Heart right ventricle (tissue), 16 donors: ENCODE measurements around the gene RMDN2. TPM values are rescaled to one million over a fixed set of nuclear protein-coding genes. Genes with fewer than 3 reads are reported as not detected.
A peak's percentile ranks its signal among the peaks of the same experiment; 100 is the strongest.

ENCODE experiments used
- ATAC-seq, 8 donors: fragments of 200-7000 bp; cut with Tn5 transposase; one replicate each; pipeline ENCODE4 v1.9.1; 2020; ENCODE audit warnings: mild to moderate bottlenecking in 8 of 8, moderate library complexity in 8 of 8, moderate number of reproducible peaks in 1 of 8
- DNase-seq, 2 donors: peaks; one replicate each; pipeline ENCODE4 v3.0.0-alpha.2; 2020
- H3K27ac ChIP-seq, 10 donors: fragments of 200-600 bp; sonication (generic) in 2 of 10; one replicate each; pipeline versions ENCODE4 v1.5.0 to v1.8.0; 2020 to 2022; ENCODE audit warnings: mild to moderate bottlenecking in 3 of 10
- H3K27me3 ChIP-seq, 7 donors: fragments of 200-600 bp; one replicate each; pipeline ENCODE4 v1.8.0; 2021 to 2022; ENCODE audit warnings: mild to moderate bottlenecking in 2 of 7
- H3K36me3 ChIP-seq, 9 donors: fragments of 200-600 bp; sonication (generic) in 1 of 9; one replicate each; pipeline versions ENCODE4 v1.5.0 to v1.8.0; 2020 to 2022; ENCODE audit warnings: mild to moderate bottlenecking in 2 of 9
- H3K4me1 ChIP-seq, 9 donors: fragments of 200-600 bp; sonication (generic) in 1 of 9; one replicate each; pipeline versions ENCODE4 v1.5.0 to v1.8.0; 2020 to 2022; ENCODE audit warnings: mild to moderate bottlenecking in 4 of 9
- H3K4me3 ChIP-seq, 10 donors: fragments of 200-600 bp; sonication (generic) in 2 of 10; one replicate each; pipeline versions ENCODE4 v1.5.0 to v1.8.0; 2020 to 2022; ENCODE audit warnings: mild to moderate bottlenecking in 7 of 10, moderate library complexity in 2 of 10
- H3K9me3 ChIP-seq, 11 donors: fragments of 200-600 bp in 10 of 11; sonication (generic) in 2 of 11; one replicate each; pipeline versions ENCODE4 v1.5.0 to v1.8.0; 2013 to 2022; ENCODE audit warnings: mild to moderate bottlenecking in 2 of 11, control low read depth in 1 of 11, moderate library complexity in 1 of 11
- WGBS, 2 donors: extraction: QIAGEN DNeasy Blood & Tissue Kit; methylation state at CpG; one replicate each; pipeline ENCODE4 v1.1.7; 2013; ENCODE audit warnings: inconsistent platforms in 1 of 2; 5-methylcytosine and 5-hydroxymethylcytosine counted together
- intact Hi-C, 10 donors: fragments of 100-400 bp; cut with DNase I; formaldehyde crosslinking; loops; one replicate each; pipeline versions ENCODE4 v1.11.1 to v1.14.2; 2022
- polyA plus RNA-seq, 2 donors: library from polyadenylated mRNA; stranded (reverse); fragments of 200-250 nt; gene quantifications; one replicate each; pipeline ENCODE4 v1.2.3, GENCODE V29; 2013
- total RNA-seq, 10 donors: library from RNA; stranded (reverse); fragmentation: NEBNext Ultra II Directional in 3 of 10; extraction: Animal tissue kit (Norgen Biotek cat#: 25700) in 3 of 10; gene quantifications; one replicate each; pipeline versions ENCODE4 v1.2.1 to v1.2.4, GENCODE V29; 2021 to 2023
- TF ChIP-seq, protein P1 (sequence below), 9 donors: fragments of 200-600 bp; sonication (generic) in 2 of 9; IDR thresholded peaks; one replicate each; pipeline versions ENCODE4 v1.5.0 to v1.8.0; 2021 to 2022; ENCODE audit warnings: antibody characterized with exemption in 9 of 9, mild to moderate bottlenecking in 5 of 9, moderate library complexity in 1 of 9
- donor health status: Arrhythmogenic right ventricular cardiomyopathy.
- donor health status: ischemic (EF 13 %, LVEDD 7.1; RV severe dilation, severe dysfunction).
- donor health status: healthy with polysubstance abuse.
- donor health status: DM: no; HTN: yes; CAD: no.
- donor health status: DM: no; HTN: no; CAD: no.
- donor health status: ischemic (EF 25% LVEDD 6.9; RV normal size, moderate dysfunction).
- donor health status: ischemic (EF 25% LVEDD 5.7; RV mildly dilated, moderate dysfunction).
- donor health status: healthy.
- donor health status: DM: yes; HTN: yes; CAD: no.
- donor health status: Ischemic cardiomyopathy.
- donor health status: ischemic (EF 35%, LVEDD 5.7; RV mildly dilated, moderate dysfunction).
- donor health status: nonischemic (EF 11% LVEDD 7.7; RV severe dilation, severe dysfunction).
- donor health status: DM: yes; HTN: yes; CAD: no.
- donor health status: PGD.
- donor health status: ischemic (EF 29% LVEDD 5.4; RV normal size, mild dysfunction).
- donor health status: nonischemic (EF 23%, LVEDD 6.1; RV moderate dilation, normal function).

Gene RMDN2
- total and polyA plus RNA-seq, 12 donors: 2.5 to 8.5 (median 4.9) TPM

- intact Hi-C loops: no loop called here
- H3K4me1 ChIP-seq: peaks cover 0 to 31% (median 0%) of the 10 kb centered on the region in 9 donors
- H3K36me3 ChIP-seq: peaks cover 0 to 43% (median 0%) of the 10 kb centered on the region in 9 donors
- TF ChIP-seq, protein P1, sequence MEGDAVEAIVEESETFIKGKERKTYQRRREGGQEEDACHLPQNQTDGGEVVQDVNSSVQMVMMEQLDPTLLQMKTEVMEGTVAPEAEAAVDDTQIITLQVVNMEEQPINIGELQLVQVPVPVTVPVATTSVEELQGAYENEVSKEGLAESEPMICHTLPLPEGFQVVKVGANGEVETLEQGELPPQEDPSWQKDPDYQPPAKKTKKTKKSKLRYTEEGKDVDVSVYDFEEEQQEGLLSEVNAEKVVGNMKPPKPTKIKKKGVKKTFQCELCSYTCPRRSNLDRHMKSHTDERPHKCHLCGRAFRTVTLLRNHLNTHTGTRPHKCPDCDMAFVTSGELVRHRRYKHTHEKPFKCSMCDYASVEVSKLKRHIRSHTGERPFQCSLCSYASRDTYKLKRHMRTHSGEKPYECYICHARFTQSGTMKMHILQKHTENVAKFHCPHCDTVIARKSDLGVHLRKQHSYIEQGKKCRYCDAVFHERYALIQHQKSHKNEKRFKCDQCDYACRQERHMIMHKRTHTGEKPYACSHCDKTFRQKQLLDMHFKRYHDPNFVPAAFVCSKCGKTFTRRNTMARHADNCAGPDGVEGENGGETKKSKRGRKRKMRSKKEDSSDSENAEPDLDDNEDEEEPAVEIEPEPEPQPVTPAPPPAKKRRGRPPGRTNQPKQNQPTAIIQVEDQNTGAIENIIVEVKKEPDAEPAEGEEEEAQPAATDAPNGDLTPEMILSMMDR (IDR thresholded peaks at IDR 0.05): no peak
- ATAC-seq: no peak
- WGBS, 2 donors: 90 to 92% methylated on average over 5 of the region's 5 CpGs
- DNase-seq: no peak
- no peaks in the 10 kb centered on the region for H3K27me3 ChIP-seq
- H3K27ac ChIP-seq: no peak overlapping the region
- no peaks in the 10 kb centered on the region for H3K9me3 ChIP-seq
- no peak overlapping the region for H3K4me3 ChIP-seq
These were observed 139.9 kb downstream of the RMDN2 start for GRCh38 chr2:38064801-38065501.

GRCh38 chr2:38065502-38066135 is 140.5 kb downstream of the RMDN2 start:
- TF ChIP-seq, protein P1 (IDR thresholded peaks at IDR 0.05): no peak
- 88 to 90% methylated on average over 6 of the region's 6 CpGs for WGBS, 2 donors
- no peak for DNase-seq
- Histone ChIP-seq H3K27me3 (no peaks in the 10 kb centered on the region), H3K4me3 (no peak overlapping the region), H3K27ac (peak overlapping the region in 1 of 10 donors; percentile 10), H3K9me3 (no peaks in the 10 kb centered on the region), H3K36me3 (peaks cover 0 to 48% (median 0%) of the 10 kb centered on the region in 9 donors), H3K4me1 (peaks cover 0 to 31% (median 0%) of the 10 kb centered on the region in 9 donors)
- intact Hi-C loops: no loop called here
- peak in 1 of 8 donors; percentile 22 for ATAC-seq

DNA sequence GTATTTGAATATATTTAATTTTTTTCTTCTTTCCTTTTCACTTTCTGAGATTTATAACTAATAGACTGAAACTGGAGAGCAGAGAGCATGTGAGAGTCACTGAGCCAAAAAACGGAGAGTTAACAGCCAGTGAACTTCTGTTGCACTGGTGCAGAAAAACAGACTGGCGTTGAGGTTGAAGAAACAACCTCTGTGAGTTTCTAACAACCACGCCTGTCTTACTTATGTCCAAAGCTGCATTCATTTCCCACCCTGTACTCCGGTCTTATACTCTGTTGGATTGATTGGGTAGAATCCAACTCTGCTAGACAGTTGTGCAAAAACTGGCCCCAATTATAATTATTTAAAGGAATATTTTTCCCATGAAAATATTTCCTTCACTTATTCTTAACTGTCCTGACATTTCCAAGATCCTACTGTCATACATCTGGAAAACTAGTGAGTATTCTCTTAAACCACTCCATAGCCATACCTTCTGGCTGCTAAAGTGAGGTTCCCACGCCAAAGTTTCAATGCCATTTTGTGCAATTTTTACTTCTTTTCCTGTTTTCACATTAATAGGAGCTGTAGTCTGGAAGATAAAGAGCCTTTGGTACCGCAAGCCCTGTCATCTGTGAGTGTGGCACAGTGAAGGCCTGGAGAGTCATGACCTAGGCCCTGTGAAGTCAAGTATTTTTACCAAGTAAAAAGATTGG is 141.5 kb downstream of the RMDN2 start:
- DNase-seq (no peak), ATAC-seq (peak in 2 of 8 donors; percentile 19 to 34)
- TF ChIP-seq, protein P1 (IDR thresholded peaks at IDR 0.05): no peak
- 70 to 79% methylated on average over 6 of the region's 6 CpGs for WGBS, 2 donors
- H3K4me3 ChIP-seq: no peak overlapping the region
- intact Hi-C loops: no loop called here
- peaks cover 0 to 35% (median 0%) of the 10 kb centered on the region in 9 donors for H3K4me1 ChIP-seq
- no peaks in the 10 kb centered on the region for H3K9me3 ChIP-seq
- peak overlapping the region in 2 of 10 donors; percentile 12 to 25 for H3K27ac ChIP-seq
- peaks cover 0 to 2% (median 0%) of the 10 kb centered on the region in 7 donors for H3K27me3 ChIP-seq
- peaks cover 0 to 53% (median 0%) of the 10 kb centered on the region in 9 donors for H3K36me3 ChIP-seq

Other genes starting within 250 kb of the RMDN2 start
- 10 to 100 TPM in 9 of 10 donors, 1 to 10 TPM in 1; 8.5 to 89.3 (median 18.6) TPM for gene CYP1B1, start 150.9 kb downstream of the RMDN2 start, total RNA-seq
- gene CYP1B1, start 150.9 kb downstream of the RMDN2 start, polyA plus RNA-seq: 1 to 10 TPM; 7.2 to 7.9 TPM